ENCODE measurements around the gene DOK5.

DNA sequence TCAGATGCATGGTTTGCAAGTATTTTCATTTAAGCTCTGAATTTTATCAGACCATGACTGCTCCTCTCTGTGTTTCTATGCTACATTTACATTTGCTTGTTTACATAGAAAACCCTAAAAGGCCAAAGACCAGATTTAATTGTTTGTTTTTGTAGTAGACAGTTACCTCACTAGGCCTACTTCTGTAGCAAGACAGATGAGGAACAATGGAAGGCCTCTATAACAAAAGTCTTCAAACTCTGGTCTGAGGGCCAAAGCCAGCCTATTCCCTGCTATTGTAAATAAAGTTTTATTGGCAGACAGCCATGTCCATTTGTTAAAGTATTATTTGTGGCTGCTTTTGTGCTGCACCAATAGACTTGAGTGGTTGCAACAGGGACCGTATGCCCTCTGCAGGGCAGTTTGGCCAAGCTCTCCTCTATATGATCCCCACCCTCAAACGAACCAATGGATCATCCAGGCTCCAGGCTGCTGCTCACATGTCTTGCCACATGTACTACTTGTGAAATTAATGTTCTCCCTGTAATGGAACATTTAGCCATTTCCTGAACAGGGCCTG, 182.0 kb downstream of the DOK5 start:
- TF ChIP-seq POLR2AphosphoS5 (IDR thresholded peaks at IDR 0.05; ENCODE audit: low read depth, low read length) (no peak), EZH2phosphoT487 (IDR thresholded peaks at IDR 0.05; ENCODE audit: borderline replicate concordance, low read depth) (no peak), USF2 (IDR thresholded peaks at IDR 0.05; ENCODE audit: borderline replicate concordance, low read depth, low read length) (no peak), EP300 (IDR thresholded peaks at IDR 0.05; ENCODE audit: borderline replicate concordance in 1 of 2, low read depth in 1 of 2, low read length in 1 of 2) (no peak), CHD2 (IDR thresholded peaks at IDR 0.05; ENCODE audit: low read length, partially characterized antibody) (no peak), YY1 (IDR thresholded peaks at IDR 0.05; ENCODE audit: low read depth) (no peak), NRF1 (IDR thresholded peaks at IDR 0.05; ENCODE audit: low read depth, low read length) (no peak), RAD21 (IDR thresholded peaks at IDR 0.05; ENCODE audit: low read length) (no peak)
- TF ChIP-seq, protein P1, sequence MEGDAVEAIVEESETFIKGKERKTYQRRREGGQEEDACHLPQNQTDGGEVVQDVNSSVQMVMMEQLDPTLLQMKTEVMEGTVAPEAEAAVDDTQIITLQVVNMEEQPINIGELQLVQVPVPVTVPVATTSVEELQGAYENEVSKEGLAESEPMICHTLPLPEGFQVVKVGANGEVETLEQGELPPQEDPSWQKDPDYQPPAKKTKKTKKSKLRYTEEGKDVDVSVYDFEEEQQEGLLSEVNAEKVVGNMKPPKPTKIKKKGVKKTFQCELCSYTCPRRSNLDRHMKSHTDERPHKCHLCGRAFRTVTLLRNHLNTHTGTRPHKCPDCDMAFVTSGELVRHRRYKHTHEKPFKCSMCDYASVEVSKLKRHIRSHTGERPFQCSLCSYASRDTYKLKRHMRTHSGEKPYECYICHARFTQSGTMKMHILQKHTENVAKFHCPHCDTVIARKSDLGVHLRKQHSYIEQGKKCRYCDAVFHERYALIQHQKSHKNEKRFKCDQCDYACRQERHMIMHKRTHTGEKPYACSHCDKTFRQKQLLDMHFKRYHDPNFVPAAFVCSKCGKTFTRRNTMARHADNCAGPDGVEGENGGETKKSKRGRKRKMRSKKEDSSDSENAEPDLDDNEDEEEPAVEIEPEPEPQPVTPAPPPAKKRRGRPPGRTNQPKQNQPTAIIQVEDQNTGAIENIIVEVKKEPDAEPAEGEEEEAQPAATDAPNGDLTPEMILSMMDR (IDR thresholded peaks at IDR 0.05): no peak
- TF ChIP-seq, protein P2, sequence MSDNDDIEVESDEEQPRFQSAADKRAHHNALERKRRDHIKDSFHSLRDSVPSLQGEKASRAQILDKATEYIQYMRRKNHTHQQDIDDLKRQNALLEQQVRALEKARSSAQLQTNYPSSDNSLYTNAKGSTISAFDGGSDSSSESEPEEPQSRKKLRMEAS (IDR thresholded peaks at IDR 0.05; ENCODE audit: low read depth): no peak
- TF ChIP-seq, protein P3, sequence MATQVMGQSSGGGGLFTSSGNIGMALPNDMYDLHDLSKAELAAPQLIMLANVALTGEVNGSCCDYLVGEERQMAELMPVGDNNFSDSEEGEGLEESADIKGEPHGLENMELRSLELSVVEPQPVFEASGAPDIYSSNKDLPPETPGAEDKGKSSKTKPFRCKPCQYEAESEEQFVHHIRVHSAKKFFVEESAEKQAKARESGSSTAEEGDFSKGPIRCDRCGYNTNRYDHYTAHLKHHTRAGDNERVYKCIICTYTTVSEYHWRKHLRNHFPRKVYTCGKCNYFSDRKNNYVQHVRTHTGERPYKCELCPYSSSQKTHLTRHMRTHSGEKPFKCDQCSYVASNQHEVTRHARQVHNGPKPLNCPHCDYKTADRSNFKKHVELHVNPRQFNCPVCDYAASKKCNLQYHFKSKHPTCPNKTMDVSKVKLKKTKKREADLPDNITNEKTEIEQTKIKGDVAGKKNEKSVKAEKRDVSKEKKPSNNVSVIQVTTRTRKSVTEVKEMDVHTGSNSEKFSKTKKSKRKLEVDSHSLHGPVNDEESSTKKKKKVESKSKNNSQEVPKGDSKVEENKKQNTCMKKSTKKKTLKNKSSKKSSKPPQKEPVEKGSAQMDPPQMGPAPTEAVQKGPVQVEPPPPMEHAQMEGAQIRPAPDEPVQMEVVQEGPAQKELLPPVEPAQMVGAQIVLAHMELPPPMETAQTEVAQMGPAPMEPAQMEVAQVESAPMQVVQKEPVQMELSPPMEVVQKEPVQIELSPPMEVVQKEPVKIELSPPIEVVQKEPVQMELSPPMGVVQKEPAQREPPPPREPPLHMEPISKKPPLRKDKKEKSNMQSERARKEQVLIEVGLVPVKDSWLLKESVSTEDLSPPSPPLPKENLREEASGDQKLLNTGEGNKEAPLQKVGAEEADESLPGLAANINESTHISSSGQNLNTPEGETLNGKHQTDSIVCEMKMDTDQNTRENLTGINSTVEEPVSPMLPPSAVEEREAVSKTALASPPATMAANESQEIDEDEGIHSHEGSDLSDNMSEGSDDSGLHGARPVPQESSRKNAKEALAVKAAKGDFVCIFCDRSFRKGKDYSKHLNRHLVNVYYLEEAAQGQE (IDR thresholded peaks at IDR 0.05; ENCODE audit: low read depth, low read length): no peak
